Mesenchymal stem cell (in vitro differentiated cells and primary cell): ENCODE measurements around the gene MDH1.
"Not testable (repeated sequence)": the region's sequence is repeated elsewhere in the genome, so short reads cannot be mapped to it uniquely, and the experiment has no call there.

ENCODE experiments used
- DNase-seq: peaks from one replicate; pipeline ENCODE4 v3.0.0-alpha.2; 2013
- H2AFZ ChIP-seq: one replicate; pipeline ENCODE4 v1.6.1; 2013; ENCODE audit warnings: low read depth, mild to moderate bottlenecking, control low read depth, inconsistent platforms, low read length, moderate library complexity
- H2AK5ac ChIP-seq: 2 replicates; pipeline ENCODE4 v1.6.1; 2013; ENCODE audit warnings: low read length, moderate library complexity, mild to moderate bottlenecking, inconsistent platforms; ENCODE audit not compliant: severe bottlenecking
- H2BK120ac ChIP-seq: one replicate; pipeline ENCODE4 v1.6.1; 2013; ENCODE audit warnings: low read depth, mild to moderate bottlenecking, inconsistent platforms, low read length, moderate library complexity
- H2BK12ac ChIP-seq, 2 experiments: one replicate each; pipeline ENCODE4 v1.6.1; 2013; ENCODE audit warnings: inconsistent platforms in 2 of 2, low read length in 2 of 2, mild to moderate bottlenecking in 2 of 2, moderate library complexity in 2 of 2, control low read depth in 1 of 2
- H2BK15ac ChIP-seq: one replicate; pipeline ENCODE4 v1.6.1; 2013; ENCODE audit warnings: mild to moderate bottlenecking, low read depth, inconsistent platforms; ENCODE audit not compliant: poor library complexity, severe bottlenecking
- H2BK5ac ChIP-seq: 2 replicates; pipeline ENCODE4 v1.6.1; 2013; ENCODE audit warnings: low read depth, mild to moderate bottlenecking, low read length, control low read depth, inconsistent platforms; ENCODE audit not compliant: poor library complexity, severe bottlenecking
- H3K14ac ChIP-seq, 2 experiments: one replicate each; pipeline ENCODE4 v1.6.1; 2013; ENCODE audit warnings: inconsistent platforms in 2 of 2, low read length in 2 of 2, control low read depth in 1 of 2, mild to moderate bottlenecking in 1 of 2, moderate library complexity in 1 of 2
- H3K18ac ChIP-seq, 2 experiments: one replicate each; pipeline ENCODE4 v1.6.1; 2013; ENCODE audit warnings: inconsistent platforms in 2 of 2, low read length in 2 of 2, control low read depth in 1 of 2, low read depth in 1 of 2, mild to moderate bottlenecking in 1 of 2
- H3K23ac ChIP-seq, 2 experiments: one replicate each; pipeline ENCODE4 v1.6.1; 2013; ENCODE audit warnings: inconsistent platforms in 2 of 2, low read length in 2 of 2, mild to moderate bottlenecking in 2 of 2, moderate library complexity in 2 of 2, control low read depth in 1 of 2
- H3K27ac ChIP-seq: 2 replicates; pipeline ENCODE4 v1.5.1; 2013; ENCODE audit warnings: mild to moderate bottlenecking, moderate library complexity, low read length, control low read depth, inconsistent platforms; ENCODE audit not compliant: poor library complexity, severe bottlenecking
- H3K27me3 ChIP-seq, 2 experiments: 2 replicates each; pipeline versions ENCODE4 v1.6.1 to v1.7.0; 2013; ENCODE audit warnings: low read length in 2 of 2, mild to moderate bottlenecking in 2 of 2, moderate library complexity in 2 of 2, control low read depth in 1 of 2, inconsistent platforms in 1 of 2; ENCODE audit not compliant: control insufficient read depth in 1 of 2, insufficient read depth in 1 of 2
- H3K36me3 ChIP-seq, 2 experiments: 2 replicates each; pipeline versions ENCODE4 v1.6.1 to v1.7.0; 2013; ENCODE audit warnings: low read length in 2 of 2, control low read depth in 1 of 2, inconsistent platforms in 1 of 2, low read depth in 1 of 2, mild to moderate bottlenecking in 1 of 2; ENCODE audit not compliant: insufficient read depth in 2 of 2, control insufficient read depth in 1 of 2
- H3K4ac ChIP-seq, 2 experiments: one replicate each; pipeline ENCODE4 v1.6.1; 2013; ENCODE audit warnings: inconsistent platforms in 2 of 2, low read length in 2 of 2, mild to moderate bottlenecking in 2 of 2, moderate library complexity in 2 of 2, control low read depth in 1 of 2, low read depth in 1 of 2
- H3K4me1 ChIP-seq: 2 replicates; pipeline ENCODE4 v1.6.1; 2013; ENCODE audit warnings: low read depth, low read length, control low read depth; ENCODE audit not compliant: control insufficient read depth, insufficient read depth
- H3K4me2 ChIP-seq: 2 replicates; pipeline ENCODE4 v1.6.1; 2013; ENCODE audit warnings: low read length, mild to moderate bottlenecking, inconsistent platforms; ENCODE audit not compliant: poor library complexity, severe bottlenecking
- H3K4me3 ChIP-seq, 2 experiments: 2 replicates each; pipeline versions ENCODE4 v1.5.1 to v1.7.0; 2013; ENCODE audit warnings: low read length in 2 of 2, mild to moderate bottlenecking in 2 of 2, control low read depth in 1 of 2, low read depth in 1 of 2; ENCODE audit not compliant: insufficient read depth in 1 of 2
- H3K79me1 ChIP-seq: replicated peaks from 2 replicates; pipeline ENCODE4 v1.6.1; 2013; ENCODE audit warnings: mild to moderate bottlenecking, control low read depth, low read length, inconsistent platforms; ENCODE audit not compliant: poor library complexity, severe bottlenecking
- H3K9ac ChIP-seq: 2 replicates; pipeline ENCODE4 v1.7.0; 2013; ENCODE audit warnings: mild to moderate bottlenecking, low read length, moderate library complexity
- H3K9me3 ChIP-seq: 2 replicates; pipeline ENCODE4 v1.7.0; 2013; ENCODE audit warnings: mild to moderate bottlenecking, low read length; ENCODE audit not compliant: control insufficient read depth
- H4K8ac ChIP-seq: one replicate; pipeline ENCODE4 v1.6.1; 2013; ENCODE audit warnings: inconsistent platforms, mild to moderate bottlenecking, low read length, moderate library complexity
- H4K91ac ChIP-seq: one replicate; pipeline ENCODE4 v1.6.1; 2013; ENCODE audit warnings: mild to moderate bottlenecking, low read length, inconsistent platforms
- WGBS: methylation state at CpG from one replicate; pipeline ENCODE4 v1.1.7; 2013; ENCODE audit warnings: mixed read lengths; 5-methylcytosine and 5-hydroxymethylcytosine counted together

Gene MDH1

DNA sequence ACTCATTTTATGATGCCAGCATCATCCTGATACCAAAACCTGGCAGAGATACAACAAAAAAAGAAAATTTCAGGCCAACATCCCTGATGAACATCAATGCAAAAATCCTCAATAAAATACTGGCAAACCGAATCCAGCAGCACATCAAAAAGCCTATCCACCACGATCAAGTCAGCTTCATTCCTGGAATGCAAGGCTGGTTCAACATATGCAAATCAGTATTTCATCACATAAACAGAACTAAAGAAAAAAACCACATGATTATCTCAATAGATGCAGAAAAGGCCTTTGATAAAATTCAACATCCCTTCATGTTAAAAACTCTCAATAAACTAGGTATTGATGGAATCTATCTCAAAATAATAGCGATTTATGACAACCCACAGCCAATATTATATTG, 29.8 kb upstream of the MDH1 start:
- not testable (repeated sequence) for H3K4me3 ChIP-seq, H4K91ac ChIP-seq, H3K36me3 ChIP-seq, H2BK12ac ChIP-seq, H2BK120ac ChIP-seq, H3K23ac ChIP-seq, H3K4ac ChIP-seq, H2AFZ ChIP-seq, H4K8ac ChIP-seq, H3K27me3 ChIP-seq, H2AK5ac ChIP-seq, H2BK5ac ChIP-seq, H3K4me2 ChIP-seq, H3K9ac ChIP-seq, H3K18ac ChIP-seq, H3K27ac ChIP-seq, H3K79me1 ChIP-seq, H3K14ac ChIP-seq, H3K4me1 ChIP-seq, H2BK15ac ChIP-seq, DNase-seq
- H3K9me3 ChIP-seq = peaks cover 12% of the 10 kb centered on the region
- whole genome bisulfite sequencing = 83% methylated on average over 2 of the region's 3 CpGs

DNA sequence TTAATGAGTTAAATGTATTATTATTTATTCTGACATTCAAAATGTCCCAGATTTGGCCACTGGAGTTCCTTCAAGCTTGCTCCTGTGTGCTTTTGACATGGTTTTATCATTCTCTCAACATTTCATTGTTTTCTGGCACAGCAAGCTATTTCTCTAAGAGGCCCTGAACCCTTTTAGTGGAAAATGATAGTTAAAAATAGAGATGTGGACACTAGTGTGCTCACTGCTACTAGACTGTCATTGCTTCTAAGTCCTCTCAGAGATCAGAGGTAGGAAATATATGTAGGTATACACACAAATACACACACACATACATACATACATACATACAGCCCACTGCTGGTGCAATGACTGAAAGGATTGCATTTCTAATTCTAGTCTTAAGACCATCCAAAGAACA, 26.0 kb upstream of the MDH1 start:
- Histone ChIP-seq H2BK15ac (no peak overlapping the region), H3K4me3 (no peak overlapping the region), H2AK5ac (no peak overlapping the region), H3K36me3 (peaks cover 0 to 5% of the 10 kb centered on the region in 2 experiments), H3K27ac (no peak overlapping the region), H3K23ac (no peak overlapping the region), H3K4ac (no peak overlapping the region), H2BK12ac (no peak overlapping the region), H4K91ac (no peak overlapping the region), H2BK5ac (no peak overlapping the region), H3K9me3 (peaks cover 8% of the 10 kb centered on the region), H2BK120ac (no peak overlapping the region), H2AFZ (no peak overlapping the region), H3K27me3 (no peaks in the 10 kb centered on the region), H3K4me2 (no peak overlapping the region), H3K14ac (no peak overlapping the region), H3K9ac (no peak overlapping the region), H4K8ac (no peak overlapping the region), H3K4me1 (no peaks in the 10 kb centered on the region), H3K79me1 (peaks cover 3% of the 10 kb centered on the region), H3K18ac (no peak overlapping the region)
- no peak for DNase-seq

DNA sequence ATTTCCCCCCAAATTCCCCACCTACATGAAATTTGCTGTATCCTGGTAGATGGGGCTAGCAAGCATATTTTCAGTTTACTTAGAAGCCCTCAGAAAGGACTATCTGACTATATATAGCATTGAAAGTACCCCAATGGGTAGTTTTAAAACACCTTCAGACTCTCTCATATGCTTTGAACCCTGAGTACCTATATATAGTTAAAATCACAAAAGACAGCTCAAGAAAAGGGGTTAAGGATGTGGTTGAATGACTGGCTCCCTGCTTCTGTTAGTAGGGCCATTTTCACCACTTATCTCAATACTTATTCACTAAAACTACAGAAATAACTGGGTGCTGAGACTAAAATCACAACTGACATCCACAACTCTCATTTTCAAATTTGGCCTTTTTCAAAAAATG, 19.0 kb upstream of the MDH1 start:
- no peak overlapping the region for H4K91ac ChIP-seq
- H3K27me3 ChIP-seq = no peaks in the 10 kb centered on the region
- no peak overlapping the region for H2BK12ac ChIP-seq
- peaks cover 6% of the 10 kb centered on the region for H3K9me3 ChIP-seq
- no peak for DNase-seq
- no peak overlapping the region for H3K23ac ChIP-seq
- H3K18ac ChIP-seq = no peak overlapping the region
- no peak overlapping the region for H4K8ac ChIP-seq
- no peak overlapping the region for H3K4ac ChIP-seq
- H3K4me2 ChIP-seq = no peak overlapping the region
- H3K36me3 ChIP-seq = no peaks in the 10 kb centered on the region
- peaks cover 8% of the 10 kb centered on the region for H3K79me1 ChIP-seq
- no peak overlapping the region for H3K9ac ChIP-seq
- no peaks in the 10 kb centered on the region for H3K4me1 ChIP-seq
- no peak overlapping the region for H2AFZ ChIP-seq
- H3K27ac ChIP-seq = no peak overlapping the region
- no peak overlapping the region for H2BK5ac ChIP-seq
- no peak overlapping the region for H2BK15ac ChIP-seq
- no peak overlapping the region for H2BK120ac ChIP-seq
- H3K4me3 ChIP-seq = no peak overlapping the region
- no peak overlapping the region for H2AK5ac ChIP-seq
- no peak overlapping the region for H3K14ac ChIP-seq

DNA sequence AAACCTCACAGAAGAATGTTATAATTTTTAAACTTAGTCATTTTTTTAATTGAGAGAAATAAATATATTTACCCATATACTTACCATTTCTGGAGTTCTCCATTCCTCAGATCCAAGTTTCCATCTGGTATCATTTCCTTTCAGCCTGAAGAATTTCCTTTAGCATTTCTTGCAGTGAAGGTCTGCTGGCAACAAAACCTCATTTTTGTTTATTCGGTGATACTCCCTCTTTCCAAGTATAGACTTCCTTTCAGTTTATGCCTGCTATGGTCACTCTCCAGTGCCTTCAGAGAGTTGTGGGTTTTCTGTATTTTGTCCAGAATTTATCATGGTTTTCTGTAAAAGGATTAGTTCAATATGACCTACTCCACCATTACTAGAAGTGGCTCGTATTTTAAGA, 17.5 kb upstream of the MDH1 start:
- Histone ChIP-seq H3K23ac (no peak overlapping the region), H2AK5ac (no peak overlapping the region), H4K8ac (no peak overlapping the region), H3K27me3 (no peaks in the 10 kb centered on the region), H3K9me3 (peaks cover 6% of the 10 kb centered on the region), H3K14ac (no peak overlapping the region), H3K27ac (no peak overlapping the region), H3K4me3 (no peak overlapping the region), H3K4ac (no peak overlapping the region), H3K4me1 (no peaks in the 10 kb centered on the region), H3K18ac (no peak overlapping the region), H2BK12ac (no peak overlapping the region), H3K9ac (no peak overlapping the region), H2AFZ (no peak overlapping the region), H2BK120ac (no peak overlapping the region), H3K79me1 (peaks cover 11% of the 10 kb centered on the region), H2BK5ac (no peak overlapping the region), H3K36me3 (no peaks in the 10 kb centered on the region), H3K4me2 (no peak overlapping the region), H4K91ac (no peak overlapping the region), H2BK15ac (no peak overlapping the region)
- WGBS = 100% methylated on average over 1 of the region's 2 CpGs
- no peak for DNase-seq
